CMK (cell line): ENCODE data around the gene GARIN5B.

Experiments
- DNase-seq: peaks from one replicate; pipeline ENCODE4 v3.0.0-alpha.2; 2010; ENCODE audit warnings: low read depth

GARIN5B gene

GRCh38 chr19:55322204-55322885 is 40.7 kb downstream of the GARIN5B start:
- no peak for DNase-seq

- DNase-seq, result no peak
These were observed 41.5 kb downstream of the GARIN5B start for GRCh38 chr19:55321466-55322137.

DNA sequence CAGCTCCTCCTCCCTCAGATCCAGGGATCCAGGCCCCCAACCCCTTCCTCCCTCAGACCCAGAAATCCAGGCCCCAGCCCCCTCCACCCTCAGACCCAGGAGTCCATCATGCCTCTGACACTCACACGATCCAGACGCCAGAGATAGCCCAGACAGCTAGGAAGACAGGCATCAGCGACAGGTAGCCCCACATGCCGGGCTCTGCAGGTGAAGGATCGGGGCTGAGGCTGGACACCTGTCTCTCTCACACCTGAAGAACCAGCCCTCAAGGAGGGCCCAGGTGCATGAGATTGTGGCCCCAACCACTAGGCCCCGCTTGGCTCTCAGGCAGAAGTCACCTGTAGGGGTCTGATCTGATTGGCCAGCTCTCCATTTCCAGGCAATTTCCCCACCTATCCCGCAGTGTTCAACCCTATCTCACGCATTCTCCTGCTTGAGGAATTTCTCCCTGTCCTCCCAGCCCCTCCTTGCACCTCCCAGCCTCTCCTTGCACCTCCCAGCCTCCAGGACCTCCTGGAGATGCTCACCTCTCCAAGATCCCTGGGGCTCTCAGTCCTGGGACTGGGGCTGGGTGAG is 42.1 kb downstream of the GARIN5B start:
- DNase-seq, result no peak

- no peak for DNase-seq
These were observed 43.3 kb downstream of the GARIN5B start for GRCh38 chr19:55319785-55320184.

GRCh38 chr19:55316646-55317045 is 46.4 kb downstream of the GARIN5B start:
- no peak for DNase-seq

DNA sequence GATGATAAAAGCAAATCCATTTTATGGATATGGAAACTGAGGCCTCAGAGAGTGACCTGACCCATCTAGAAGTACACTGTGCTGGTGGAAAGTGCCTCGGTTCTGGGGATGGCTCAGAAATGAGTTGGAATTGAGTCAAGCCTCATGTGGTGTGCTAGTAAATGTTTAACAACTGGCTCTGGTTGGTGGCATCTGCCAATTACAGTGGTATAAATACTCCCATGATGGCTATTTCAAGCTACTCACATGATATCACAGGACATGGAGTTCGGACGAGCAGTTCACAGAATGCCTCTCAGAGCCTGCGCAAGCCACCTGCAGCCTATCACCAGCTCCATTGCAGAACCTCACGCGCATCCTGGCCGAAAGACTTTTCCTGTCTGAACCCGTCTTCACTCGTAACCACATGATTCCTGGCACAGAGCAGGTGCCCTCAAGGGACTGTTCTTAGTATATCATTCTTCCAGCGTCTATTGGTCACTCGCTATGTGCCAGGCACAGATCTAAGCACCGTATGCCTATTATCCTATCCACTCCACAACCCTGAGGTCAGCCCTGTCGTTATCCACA is 47.0 kb downstream of the GARIN5B start:
- no peak for DNase-seq

DNA sequence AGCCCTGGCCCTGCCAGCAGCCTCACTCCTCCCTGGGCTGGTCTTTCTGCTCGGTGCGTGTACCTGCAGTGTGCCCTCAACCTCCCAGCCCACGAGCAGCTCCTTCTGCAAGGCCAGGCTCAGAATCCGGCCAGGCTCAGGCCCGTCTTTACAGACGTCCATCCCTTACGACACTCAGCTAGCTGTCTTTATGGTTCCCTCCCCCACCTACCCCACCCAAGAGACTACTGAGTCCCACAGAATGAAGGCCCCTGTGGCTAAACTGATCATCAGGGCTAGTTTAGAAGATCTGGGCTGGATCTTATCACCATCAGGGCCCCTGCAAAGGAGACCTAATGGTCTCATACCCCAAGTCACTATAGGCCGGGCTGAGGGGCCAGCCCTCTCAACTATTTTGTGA is 48.7 kb downstream of the GARIN5B start:
- no peak for DNase-seq

DNA sequence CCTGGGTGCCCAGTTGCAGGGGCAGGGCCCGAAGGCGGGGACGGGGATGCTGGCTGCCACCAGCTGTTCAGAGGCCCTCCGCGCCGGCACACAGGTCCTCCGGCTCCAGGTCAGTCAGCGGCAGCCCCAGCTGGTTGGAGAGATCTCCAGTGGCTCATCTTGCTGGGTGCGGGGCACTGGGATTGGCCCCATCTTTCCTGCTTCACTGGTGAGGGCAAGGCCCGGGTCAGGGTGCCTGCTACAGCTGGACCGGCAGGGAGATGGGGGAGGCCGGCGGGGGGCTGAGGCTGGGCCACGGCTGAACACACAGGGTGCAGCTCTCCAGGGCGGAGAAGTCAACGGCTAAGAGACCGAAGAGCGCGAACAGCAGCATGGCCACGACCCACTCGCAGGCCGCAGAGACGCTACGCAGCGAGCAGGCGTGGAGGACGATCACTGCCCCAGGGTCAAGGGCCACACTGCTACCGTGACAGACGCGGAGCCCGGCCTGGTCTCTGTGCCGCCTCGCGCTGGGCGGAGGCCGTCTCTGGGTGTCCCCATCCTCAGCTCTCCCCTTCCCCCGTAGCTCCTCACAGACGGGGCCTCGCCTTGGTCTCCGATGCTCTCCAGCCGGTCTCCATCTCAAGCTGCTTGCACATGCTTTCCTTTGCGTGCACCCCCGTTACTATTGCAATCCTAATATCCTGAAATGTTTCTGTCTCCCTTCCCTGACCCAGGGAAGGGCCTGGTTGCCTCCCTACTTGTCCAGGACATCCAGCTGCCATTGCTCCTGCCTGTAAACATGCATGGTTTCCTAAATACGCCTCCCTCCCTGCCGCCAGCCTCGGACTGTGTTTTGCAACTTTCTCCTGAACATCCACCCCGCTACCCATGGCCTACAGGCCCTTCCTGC is 50.2 kb downstream of the GARIN5B start:
- no peak for DNase-seq

GRCh38 chr19:55311797-55312196 is 51.3 kb downstream of the GARIN5B start:
- DNase-seq, result no peak

DNA sequence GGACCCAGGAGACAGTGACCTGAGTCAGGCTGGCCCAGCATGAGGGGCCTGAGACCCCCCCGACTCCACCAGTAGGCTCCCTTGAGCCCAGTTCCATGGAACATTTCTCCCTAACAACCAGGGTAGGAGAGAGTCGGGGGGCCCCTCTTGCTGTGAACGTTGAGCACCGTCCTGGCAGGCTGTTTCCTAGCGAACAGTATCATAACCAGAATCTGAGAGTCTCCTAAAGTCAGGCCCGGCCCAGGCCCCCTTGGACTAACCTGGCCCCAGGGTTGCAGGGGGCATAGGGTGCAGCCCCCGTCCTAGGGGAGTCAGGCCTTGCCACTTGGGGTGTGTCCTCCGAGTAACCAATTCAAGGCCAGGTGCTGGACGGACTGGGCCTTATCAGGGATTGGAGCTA is 51.7 kb downstream of the GARIN5B start:
- no peak for DNase-seq

DNA sequence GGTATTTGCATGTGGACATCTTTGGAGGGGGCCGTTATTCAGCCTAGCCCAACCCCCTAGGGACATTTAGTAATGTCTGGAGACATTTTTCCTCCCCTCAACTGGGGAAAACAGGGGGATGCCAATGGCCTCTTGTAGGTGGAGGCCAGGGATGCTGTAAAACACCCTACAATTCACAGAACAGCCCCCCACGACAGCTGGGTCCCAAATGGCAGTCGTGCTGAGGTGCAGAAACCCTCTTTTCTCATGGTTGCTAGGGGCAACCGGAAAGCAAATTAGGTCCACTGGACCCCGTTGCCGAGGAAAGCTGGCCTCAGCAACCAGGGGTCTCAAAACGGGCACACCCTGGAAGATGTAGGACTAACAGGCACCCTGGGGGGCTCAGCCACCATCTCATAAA is 52.6 kb downstream of the GARIN5B start:
- DNase-seq, result no peak

GRCh38 chr19:55309448-55309847 is 53.6 kb downstream of the GARIN5B start:
- DNase-seq, result no peak

- DNase-seq, result no peak
These were observed 54.8 kb downstream of the GARIN5B start for GRCh38 chr19:55308281-55308680.

DNA sequence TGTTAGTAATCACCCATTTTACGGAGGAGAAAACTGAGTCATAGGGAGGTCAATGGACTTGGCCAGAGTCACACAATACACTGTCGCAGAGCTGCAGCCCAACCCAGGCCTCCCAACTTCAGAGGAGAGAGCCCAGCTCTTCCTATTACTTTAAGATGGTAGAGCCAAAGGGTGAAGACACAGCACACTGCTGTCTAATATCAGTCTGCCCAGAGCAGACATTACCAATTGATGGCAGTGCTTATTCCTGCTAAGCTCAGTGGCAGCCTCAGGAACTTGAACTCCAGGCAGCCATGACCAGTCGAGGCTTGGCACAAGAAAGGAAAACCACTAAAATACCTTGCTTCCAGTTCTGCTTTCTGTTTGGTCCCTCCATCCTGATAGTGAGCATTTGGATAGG is 56.3 kb downstream of the GARIN5B start:
- no peak for DNase-seq

GRCh38 chr19:55305983-55306562 is 57.0 kb downstream of the GARIN5B start:
- no peak for DNase-seq

DNA sequence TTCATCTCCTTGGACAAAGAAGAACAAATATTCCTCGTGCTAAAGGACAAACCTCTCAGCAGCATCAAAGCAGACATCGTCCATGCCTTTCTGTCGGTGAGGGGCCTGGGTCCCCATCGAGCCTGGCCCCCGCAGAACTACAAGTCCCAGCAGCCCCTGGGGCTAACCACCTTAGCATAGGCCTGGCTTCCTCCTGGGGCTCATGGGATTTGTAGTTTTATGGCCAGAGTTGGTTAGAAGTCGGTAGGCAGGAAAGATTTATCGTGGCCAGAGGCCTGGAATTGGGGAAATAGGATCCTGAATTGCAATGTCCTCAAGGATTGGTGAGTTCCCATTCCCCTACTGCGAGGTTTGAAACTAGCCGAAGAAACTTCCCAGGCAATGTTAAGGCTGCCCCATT is 57.6 kb downstream of the GARIN5B start:
- no peak for DNase-seq

DNA sequence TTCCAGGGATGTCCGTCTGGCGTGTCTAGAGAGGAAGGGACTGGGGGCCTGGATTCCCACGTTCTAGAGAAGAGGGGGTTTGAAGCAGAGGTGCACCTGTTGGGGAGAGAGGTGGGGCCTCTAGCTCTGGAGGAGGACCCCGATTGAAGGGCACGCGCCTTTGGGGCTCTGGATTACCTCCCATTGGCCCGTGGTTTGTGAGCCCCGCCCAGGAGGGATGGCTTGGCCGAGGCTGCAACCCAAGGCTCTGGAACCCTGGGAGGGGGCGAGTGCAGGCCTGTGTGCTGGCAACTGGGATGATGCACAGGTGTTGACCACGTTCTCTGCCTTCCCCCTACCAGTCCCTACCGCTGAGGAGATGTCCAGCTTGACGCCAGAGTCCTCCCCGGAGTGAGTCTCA is 58.1 kb downstream of the GARIN5B start:
- DNase-seq, result no peak
